ENCODE data around the gene RNASE12. TPM values are rescaled to one million over a fixed set of nuclear protein-coding genes. Genes with fewer than 3 reads are reported as not detected.

RNASE12 gene
- total and polyA plus RNA-seq, 9 of the 15 experiments (the other 6 are each of a cell fraction or from before 2014, with no cell fraction given): 0.24 TPM; not detected in 8

GRCh38 chr14:20613094-20614037 lies 22.2 kb upstream of the RNASE12 start (continued):
- TF ChIP-seq AFF1 (IDR thresholded peaks at IDR 0.05; ENCODE audit: low read depth in 1 of 2, partially characterized antibody in 2 of 2) (peak in 1 of 2 experiments; percentile 33), RFX7 (CRISPR knock-in tag; IDR thresholded peaks at IDR 0.05) (no peak), ZNF354B (CRISPR knock-in tag; IDR thresholded peaks at IDR 0.05) (no peak), KAT2B (IDR thresholded peaks at IDR 0.05; ENCODE audit: low read depth, low read length) (no peak), NFIX (CRISPR knock-in tag; IDR thresholded peaks at IDR 0.05; ENCODE audit: low read depth) (no peak), SREBF1 (IDR thresholded peaks at IDR 0.05; ENCODE audit: borderline replicate concordance, low read depth, low read length) (no peak), SAFB (IDR thresholded peaks at IDR 0.05; ENCODE audit: borderline replicate concordance, low read depth, low read length) (no peak), PYGO2 (tag; IDR thresholded peaks at IDR 0.05) (no peak), KLF1 (tag; IDR thresholded peaks at IDR 0.05) (0 out of 2 replicates have a peak, but pooled peaks have one; percentile 28), KLF16 (IDR thresholded peaks at IDR 0.05) (0 out of 2 replicates have a peak, but pooled peaks have one; percentile 6), ZNF668 (CRISPR knock-in tag; IDR thresholded peaks at IDR 0.05) (no peak), BHLHE40 (IDR thresholded peaks at IDR 0.05; ENCODE audit: low read length) (peak; percentile 82), FOXA1 (IDR thresholded peaks at IDR 0.05; ENCODE audit: borderline replicate concordance) (no peak), KLF13 (tag; IDR thresholded peaks at IDR 0.05; ENCODE audit: borderline replicate concordance, low read depth) (no peak), POLR2AphosphoS5 (IDR thresholded peaks at IDR 0.05; ENCODE audit: control insufficient read depth, insufficient read depth, low read depth, low read length) (no peak), EP300 (IDR thresholded peaks at IDR 0.05; ENCODE audit: low read length) (peak; percentile 28), VEZF1 (CRISPR knock-in tag; IDR thresholded peaks at IDR 0.05) (peak; percentile 42; the same call in 1 of the 2 replicates), ZNF584 (CRISPR knock-in tag; IDR thresholded peaks at IDR 0.05; ENCODE audit: low read depth) (no peak), MTA2 (IDR thresholded peaks at IDR 0.05; ENCODE audit: low read depth) (no peak)

Measured in K562 (cell line).